HCT116 (cell line): ENCODE results near the gene TRAF2. TPM values are rescaled to one million over a fixed set of nuclear protein-coding genes. Genes with fewer than 3 reads are reported as not detected.

ENCODE experiments used
- ATAC-seq: fragments of 200-7000 bp; cut with Tn5 transposase; 2 replicates; pipeline ENCODE4 v1.9.1; 2020; ENCODE audit warnings: mild to moderate bottlenecking, moderate library complexity
- BruUV-seq: library from RNA; stranded (reverse); fragments of 400-500 nt; replicated peaks from 2 replicates; lab custom pipeline; 2021; lab: Mats Ljungman, UMichigan
- CTCF ChIA-PET: fragments of 300-600 bp; sonication (Branson Sonifier 250); formaldehyde crosslinking; loops from one replicate; lab custom pipeline; 2021; ENCODE audit warnings: antibody characterized with exemption; lab: Charles Lee
- POLR2A ChIA-PET: fragments of 300-600, 350-600 bp; sonication (Branson Sonifier 250); formaldehyde crosslinking; loops from one replicate; lab custom pipeline; 2021; ENCODE audit warnings: antibody characterized with exemption; lab: Charles Lee
- RAD21 ChIA-PET, 2 experiments: fragments of 300-600 bp; sonication (Branson Sonifier 250); formaldehyde crosslinking; loops; one replicate each; lab custom pipeline; 2023; ENCODE audit warnings: low total read pairs in 2 of 2; ENCODE audit not compliant: uncharacterized antibody in 2 of 2, unreplicated experiment in 2 of 2, low non-redundant PET in 1 of 2; lab: Charles Lee
- DNase-seq: peaks from one replicate; pipeline ENCODE4 v3.0.0-alpha.2; 2010; ENCODE audit warnings: low read depth, low spot score
- H2AFZ ChIP-seq: fragments of 200-600 bp; shearing (Covaris generic), sonication (generic); 2 replicates; pipeline ENCODE4 v1.6.1; 2017; ENCODE audit warnings: low read depth, mixed run types, mixed read lengths, antibody characterized with exemption, low read length; ENCODE audit not compliant: poor library complexity, severe bottlenecking
- H3K27ac ChIP-seq: 2 replicates; pipeline ENCODE4 v1.5.1; 2012; ENCODE audit warnings: low read depth, low read length
- H3K27me3 ChIP-seq: fragments of 200-600 bp; sonication (generic); 2 replicates; pipeline ENCODE4 v1.6.1; 2016; ENCODE audit warnings: mixed run types, low read length, mixed read lengths; ENCODE audit not compliant: insufficient read depth
- H3K36me3 ChIP-seq, 2 experiments: fragments of 200-500 bp in 1 of 2; fragments of 200-600 bp in 1 of 2; sonication (Bioruptor generic) in 1 of 2; sonication (generic) in 1 of 2; 2 replicates each; pipeline versions ENCODE4 v1.5.1 to v1.6.1; 2014 to 2016; ENCODE audit warnings: low read length in 2 of 2, inconsistent platforms in 1 of 2, mixed read lengths in 1 of 2, mixed run types in 1 of 2; ENCODE audit not compliant: insufficient read depth in 2 of 2, control insufficient read depth in 1 of 2
- H3K4me1 ChIP-seq, 2 experiments: fragments of 200-600 bp in 1 of 2; sonication (generic) in 1 of 2; 2 replicates each; pipeline versions ENCODE4 v1.5.1 to v1.6.1; 2012 to 2017; ENCODE audit warnings: low read length in 2 of 2, inconsistent platforms in 1 of 2, mild to moderate bottlenecking in 1 of 2, mixed read lengths in 1 of 2, mixed run types in 1 of 2, moderate library complexity in 1 of 2; ENCODE audit not compliant: insufficient read depth in 2 of 2, control insufficient read depth in 1 of 2
- H3K4me2 ChIP-seq: fragments of 200-600 bp; sonication (generic); 2 replicates; pipeline ENCODE4 v1.6.1; 2017; ENCODE audit warnings: mixed run types, low read length, mixed read lengths
- H3K4me3 ChIP-seq, 2 experiments: fragments of 200-600 bp in 1 of 2; sonication (generic) in 1 of 2; replicated peaks in 1 of 2; 2 replicates each; pipeline ENCODE4 v1.5.1; 2011 to 2016; ENCODE audit warnings: low read length in 2 of 2, control low read depth in 1 of 2, low read depth in 1 of 2, mild to moderate bottlenecking in 1 of 2, mixed read lengths in 1 of 2, mixed run types in 1 of 2
- H3K79me2 ChIP-seq: fragments of 200-600 bp; sonication (generic); 2 replicates; pipeline ENCODE4 v1.6.1; 2017; ENCODE audit warnings: mild to moderate bottlenecking, mixed run types, low read length, moderate library complexity, mixed read lengths; ENCODE audit not compliant: insufficient read depth
- H3K9ac ChIP-seq: fragments of 200-600 bp; sonication (generic); 2 replicates; pipeline ENCODE4 v1.6.1; 2016; ENCODE audit warnings: low read length, mixed read lengths
- H3K9me2 ChIP-seq: fragments of 200-600 bp; sonication (generic), shearing (Covaris generic); 2 replicates; pipeline ENCODE4 v1.6.1; 2017; ENCODE audit warnings: mixed run types, mild to moderate bottlenecking, moderate library complexity; ENCODE audit not compliant: insufficient read depth
- H3K9me3 ChIP-seq, 2 experiments: fragments of 200-500 bp in 1 of 2; fragments of 200-600 bp in 1 of 2; sonication (Bioruptor generic) in 1 of 2; sonication (generic) in 1 of 2; 2 replicates each; pipeline ENCODE4 v1.6.1; 2014 to 2017; ENCODE audit warnings: low read length in 2 of 2, mixed read lengths in 2 of 2, inconsistent platforms in 1 of 2, low read depth in 1 of 2, mild to moderate bottlenecking in 1 of 2, mixed run types in 1 of 2, moderate library complexity in 1 of 2; ENCODE audit not compliant: control insufficient read depth in 1 of 2, insufficient read depth in 1 of 2
- H4K20me1 ChIP-seq: fragments of 200-600 bp; sonication (generic), shearing (Covaris generic); 2 replicates; pipeline ENCODE4 v1.6.1; 2017; ENCODE audit warnings: mixed run types, mild to moderate bottlenecking, moderate library complexity; ENCODE audit not compliant: insufficient read depth
- ATF3 ChIP-seq: IDR thresholded peaks from 2 replicates; pipeline ENCODE4 v1.6.1; 2012
- ELF1 ChIP-seq: IDR thresholded peaks from 2 replicates; pipeline ENCODE4 v1.6.1; 2012; ENCODE audit warnings: low read depth, borderline replicate concordance
- JUND ChIP-seq: IDR thresholded peaks from 2 replicates; pipeline ENCODE4 v1.6.1; 2012
- POLR2AphosphoS5 ChIP-seq: IDR thresholded peaks from 2 replicates; pipeline ENCODE4 v1.6.1; 2011; ENCODE audit warnings: mild to moderate bottlenecking, low read depth, low read length, moderate library complexity
- RAD21 ChIP-seq: IDR thresholded peaks from 2 replicates; pipeline ENCODE4 v1.6.1; 2012; ENCODE audit warnings: low read depth, mild to moderate bottlenecking
- SP1 ChIP-seq: IDR thresholded peaks from 2 replicates; pipeline ENCODE4 v1.6.1; 2012; ENCODE audit warnings: low read depth
- ZFX ChIP-seq: fragments of 450-650 bp; IDR thresholded peaks from 2 replicates; pipeline ENCODE4 v1.6.1; 2017
- ZNF274 ChIP-seq: fragments of 200-500 bp; sonication (Bioruptor generic); IDR thresholded peaks from 2 replicates; pipeline ENCODE4 v1.6.1; 2014; ENCODE audit warnings: mild to moderate bottlenecking, low read depth, low read length, inconsistent platforms
- intact Hi-C: fragments of 100-400 bp; cut with micrococcal nuclease; formaldehyde crosslinking; loops from 2 replicates; pipeline ENCODE4 v1.10.0; 2022
- total RNA-seq: library from RNA; stranded (reverse); gene quantifications from one replicate; pipeline ENCODE4 v1.2.1, GENCODE V29; 2021; ENCODE audit not compliant: unreplicated experiment

Gene TRAF2
- total RNA-seq, 1 experiment from 2014 or later, result 28.4 TPM

- CTCF ChIA-PET, result no interaction called here
- POLR2A ChIA-PET, result no interaction called here
- DNase-seq (no peak), ATAC-seq (no peak)
- intact Hi-C loops, result no loop called here
- Histone ChIP-seq H3K79me2 (peaks cover 31% of the 10 kb centered on the region), H3K9me2 (no peaks in the 10 kb centered on the region), H3K4me3 (no peak overlapping the region), H3K27me3 (no peaks in the 10 kb centered on the region), H3K4me2 (no peak overlapping the region), H2AFZ (no peak overlapping the region), H3K27ac (no peak overlapping the region), H4K20me1 (no peaks in the 10 kb centered on the region), H3K9me3 (no peaks in the 10 kb centered on the region), H3K36me3 (peaks cover 23 to 25% of the 10 kb centered on the region in 2 experiments; a peak in 3 of 4 replicates), H3K9ac (no peak overlapping the region), H3K4me1 (peaks cover 6 to 21% of the 10 kb centered on the region in 2 experiments; a peak in 3 of 4 replicates)
- BruUV-seq, result no TSS peak
- RAD21 ChIA-PET, result no interaction called here
- no peak for TF ChIP-seq ELF1
- no peak for TF ChIP-seq POLR2AphosphoS5
- TF ChIP-seq ZFX, result no peak
- TF ChIP-seq ATF3, result no peak
- no peak for TF ChIP-seq SP1
- TF ChIP-seq RAD21, result no peak
- no peak for TF ChIP-seq JUND
These were observed 24.4 kb upstream of the TRAF2 start for GRCh38 chr9:136861874-136862457.

- H3K36me3 ChIP-seq, result peaks cover 23 to 25% of the 10 kb centered on the region in 2 experiments; a peak in 3 of 4 replicates
- intact Hi-C loops, result no loop called here
- H3K27me3 ChIP-seq, result no peaks in the 10 kb centered on the region
- ChIA-PET RAD21 (no interaction called here), POLR2A (no interaction called here), CTCF (no interaction called here)
- no peaks in the 10 kb centered on the region for H4K20me1 ChIP-seq
- H2AFZ ChIP-seq, result no peak overlapping the region
- no peaks in the 10 kb centered on the region for H3K9me2 ChIP-seq
- no peak for DNase-seq
- no peak overlapping the region for H3K4me2 ChIP-seq
- no TSS peak for BruUV-seq
- H3K9ac ChIP-seq, result no peak overlapping the region
- no peaks in the 10 kb centered on the region; a peak in 1 of 4 replicates for H3K9me3 ChIP-seq
- H3K27ac ChIP-seq, result no peak overlapping the region
- H3K79me2 ChIP-seq, result peaks cover 31% of the 10 kb centered on the region
- no peak for TF ChIP-seq ZNF274
- H3K4me3 ChIP-seq, result no peak overlapping the region
- ATAC-seq, result no peak
- H3K4me1 ChIP-seq, result peaks cover 6 to 25% of the 10 kb centered on the region in 2 experiments; a peak in 3 of 4 replicates
These were observed 23.3 kb upstream of the TRAF2 start for GRCh38 chr9:136862849-136863622.
